LNCaP clone FGC (cell line): Measurements from ENCODE around the gene IQGAP1.
"Not testable (repeated sequence)": the region's sequence is repeated elsewhere in the genome, so short reads cannot be mapped to it uniquely, and the experiment has no call there.

ENCODE experiments used
- DNase-seq: peaks from one replicate; pipeline ENCODE4 v3.0.0-alpha.2; 2011; ENCODE audit warnings: low read depth
- H3K4me3 ChIP-seq: 2 replicates; pipeline ENCODE4 v1.5.1; 2011; ENCODE audit warnings: mild to moderate bottlenecking, low read depth, low read length, control low read depth
- TF ChIP-seq, protein P1 (sequence below): IDR thresholded peaks from 2 replicates; pipeline ENCODE4 v1.5.1; 2012; ENCODE audit warnings: mild to moderate bottlenecking; ENCODE audit not compliant: control insufficient read depth, insufficient read depth; ENCODE audit errors: extremely low read depth

Gene IQGAP1

DNA sequence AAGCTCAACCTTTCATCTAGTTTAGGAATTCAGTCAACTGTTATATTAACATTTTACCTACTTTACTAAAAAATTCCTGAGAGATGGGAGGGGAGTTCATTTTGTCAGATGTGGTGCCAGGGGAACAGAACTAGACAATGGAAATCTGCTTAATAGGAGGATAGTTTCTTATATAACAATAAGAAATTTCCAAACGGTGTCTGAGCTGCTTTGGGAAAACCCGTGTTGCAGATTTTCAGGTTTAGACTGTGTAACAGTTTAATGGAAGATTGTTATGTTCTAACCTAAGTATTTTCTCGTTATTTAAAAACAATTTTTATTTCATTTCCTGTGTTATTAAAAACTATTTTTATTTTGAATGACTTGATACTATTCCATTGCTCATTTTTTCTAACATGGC, 19.3 kb downstream of the IQGAP1 start:
- no peak overlapping the region for H3K4me3 ChIP-seq
- no peak for DNase-seq
- TF ChIP-seq, protein P1, sequence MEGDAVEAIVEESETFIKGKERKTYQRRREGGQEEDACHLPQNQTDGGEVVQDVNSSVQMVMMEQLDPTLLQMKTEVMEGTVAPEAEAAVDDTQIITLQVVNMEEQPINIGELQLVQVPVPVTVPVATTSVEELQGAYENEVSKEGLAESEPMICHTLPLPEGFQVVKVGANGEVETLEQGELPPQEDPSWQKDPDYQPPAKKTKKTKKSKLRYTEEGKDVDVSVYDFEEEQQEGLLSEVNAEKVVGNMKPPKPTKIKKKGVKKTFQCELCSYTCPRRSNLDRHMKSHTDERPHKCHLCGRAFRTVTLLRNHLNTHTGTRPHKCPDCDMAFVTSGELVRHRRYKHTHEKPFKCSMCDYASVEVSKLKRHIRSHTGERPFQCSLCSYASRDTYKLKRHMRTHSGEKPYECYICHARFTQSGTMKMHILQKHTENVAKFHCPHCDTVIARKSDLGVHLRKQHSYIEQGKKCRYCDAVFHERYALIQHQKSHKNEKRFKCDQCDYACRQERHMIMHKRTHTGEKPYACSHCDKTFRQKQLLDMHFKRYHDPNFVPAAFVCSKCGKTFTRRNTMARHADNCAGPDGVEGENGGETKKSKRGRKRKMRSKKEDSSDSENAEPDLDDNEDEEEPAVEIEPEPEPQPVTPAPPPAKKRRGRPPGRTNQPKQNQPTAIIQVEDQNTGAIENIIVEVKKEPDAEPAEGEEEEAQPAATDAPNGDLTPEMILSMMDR, result no peak

- no peak overlapping the region for H3K4me3 ChIP-seq
- TF ChIP-seq, protein P1, result no peak
- no peak for DNase-seq
Observed at GRCh38 chr15:90407871-90408317, 19.9 kb downstream of the IQGAP1 start.

DNA sequence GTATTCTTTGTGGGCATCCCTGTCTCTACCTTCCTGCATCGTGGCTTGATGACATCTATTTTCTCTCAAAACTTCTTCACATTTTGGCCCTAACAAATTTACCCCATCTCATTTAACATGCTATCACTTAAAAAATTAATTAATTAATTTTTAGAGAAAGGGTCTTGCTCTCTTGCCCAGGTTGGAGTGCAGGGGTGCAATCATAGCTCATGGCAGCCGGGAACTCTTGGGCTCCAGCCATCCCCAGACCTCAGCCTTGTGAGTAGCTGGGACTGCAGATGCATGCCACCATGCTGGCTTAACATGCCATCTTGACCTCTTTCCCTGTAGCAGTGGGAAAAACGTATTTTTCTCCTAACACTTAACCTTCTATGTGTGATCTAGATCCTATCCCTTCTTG, 20.6 kb downstream of the IQGAP1 start:
- TF ChIP-seq, protein P1, result no peak
- H3K4me3 ChIP-seq, result no peak overlapping the region
- no peak for DNase-seq

DNA sequence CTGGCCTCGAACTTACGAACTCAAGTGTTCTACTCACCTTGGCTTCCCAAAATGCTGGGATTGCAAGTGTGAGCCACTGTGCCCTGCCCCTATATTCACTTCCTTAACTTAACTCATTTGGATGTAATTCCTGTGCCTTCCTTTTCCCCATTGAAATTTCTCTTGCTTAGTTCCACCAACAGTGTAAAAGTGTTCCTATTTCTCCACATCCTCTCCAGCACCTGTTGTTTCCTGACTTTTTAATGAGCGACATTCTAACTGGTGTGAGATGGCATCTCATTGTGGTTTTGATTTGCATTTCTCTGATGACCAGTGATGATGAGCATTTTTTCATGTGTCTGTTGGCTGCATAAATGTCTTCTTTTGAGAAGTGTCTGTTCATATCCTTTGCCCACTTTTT, 21.5 kb downstream of the IQGAP1 start:
- not testable (repeated sequence) for DNase-seq, H3K4me3 ChIP-seq

DNA sequence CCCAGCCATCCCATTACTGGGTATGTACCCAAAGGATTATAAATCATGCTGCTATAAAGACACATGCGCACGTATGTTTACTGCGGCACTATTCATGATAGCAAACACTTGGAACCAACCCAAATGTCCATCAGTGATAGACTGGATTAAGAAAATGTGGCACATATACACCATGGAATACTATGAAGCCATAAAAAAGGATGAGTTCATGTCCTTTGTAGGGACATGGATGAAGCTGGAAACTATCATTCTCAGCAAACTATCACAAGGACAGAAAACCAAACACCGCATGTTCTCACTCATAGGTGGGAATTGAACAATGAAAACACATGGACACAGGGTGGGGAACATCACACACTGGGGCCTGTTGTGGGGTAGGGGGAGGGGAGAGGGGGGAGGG, 22.3 kb downstream of the IQGAP1 start:
- DNase-seq, result not testable (repeated sequence)

GRCh38 chr15:90411176-90411575, 23.1 kb downstream of the IQGAP1 start:
- no peak for DNase-seq
- TF ChIP-seq, protein P1, result no peak
- no peak overlapping the region for H3K4me3 ChIP-seq

More for the DNA sequence above, 22.3 kb downstream of the IQGAP1 start:
- H3K4me3 ChIP-seq, result not testable (repeated sequence)

GRCh38 chr15:90412356-90413194, 24.5 kb downstream of the IQGAP1 start:
- no peak for DNase-seq
- H3K4me3 ChIP-seq, result no peak overlapping the region
- TF ChIP-seq, protein P1, result no peak
